ENCODE results near the gene TCF7. TPM values are rescaled to one million over a fixed set of nuclear protein-coding genes. Genes with fewer than 3 reads are reported as not detected.
A peak's percentile ranks its signal among the peaks of the same experiment; 100 is the strongest.

Gene TCF7
- total and polyA plus RNA-seq, 2 donors (not counting 1 experiment from before 2014, with no cell fraction given): 3.1 to 3.3 TPM

GRCh38 chr5:134088291-134088690 is 26.2 kb upstream of the TCF7 start:
- Histone ChIP-seq H2AFZ (ENCODE audit: low read length) (no peak overlapping the region), H3K27ac (ENCODE audit: insufficient read depth, low read length) (no peak overlapping the region)
- peak in 1 of 2 donors; percentile 79 for DNase-seq (ENCODE audit: low read depth in 2 of 2)

GRCh38 chr5:134088994-134089560 is 25.4 kb upstream of the TCF7 start:
- no peak for TF ChIP-seq EZH2 (IDR thresholded peaks at IDR 0.05; ENCODE audit: low read length, missing control alignments)
- no peak for TF ChIP-seq CTCF (conservative IDR thresholded peaks at IDR 0.05 in 1 of 2, IDR thresholded peaks at IDR 0.05 in 1 of 2; ENCODE audit: low read depth in 1 of 2, low read length in 2 of 2)
- Histone ChIP-seq H2AFZ (ENCODE audit: low read length) (no peak overlapping the region), H3K36me3 (ENCODE audit: control insufficient read depth, insufficient read depth, low read length) (no peaks in the 10 kb centered on the region), H3K9ac (ENCODE audit: insufficient read depth, low read length) (no peak overlapping the region), H3K27ac (ENCODE audit: insufficient read depth, low read length) (no peak overlapping the region), H3K4me3 (replicated peaks in 1 of 4; ENCODE audit: control extremely low read depth in 1 of 4, insufficient read depth in 1 of 4, low read depth in 3 of 4, low read length in 4 of 4) (no peak overlapping the region), H3K4me1 (ENCODE audit: control insufficient read depth, extremely low read depth, insufficient read depth, low read length) (no peaks in the 10 kb centered on the region), H3K4me2 (ENCODE audit: extremely low read depth, insufficient read depth, low read length) (no peak overlapping the region), H3K9me3 (ENCODE audit: control insufficient read depth, insufficient read depth, low read depth, low read length) (no peaks in the 10 kb centered on the region), H3K27me3 (ENCODE audit: control insufficient read depth, insufficient read depth, low read length) (peaks cover 23% of the 10 kb centered on the region), H3K79me2 (ENCODE audit: control insufficient read depth, insufficient read depth, low read length) (no peaks in the 10 kb centered on the region), H4K20me1 (ENCODE audit: control insufficient read depth, extremely low read depth, insufficient read depth, low read length) (no peaks in the 10 kb centered on the region)
- DNase-seq (ENCODE audit: low read depth in 2 of 2): no peak

More at GRCh38 chr5:134088291-134088690, 26.2 kb upstream of the TCF7 start:
- Histone ChIP-seq H3K4me3 (replicated peaks in 1 of 4; ENCODE audit: control extremely low read depth in 1 of 4, insufficient read depth in 1 of 4, low read depth in 3 of 4, low read length in 4 of 4) (no peak overlapping the region), H3K79me2 (ENCODE audit: control insufficient read depth, insufficient read depth, low read length) (no peaks in the 10 kb centered on the region), H3K4me1 (ENCODE audit: control insufficient read depth, extremely low read depth, insufficient read depth, low read length) (no peaks in the 10 kb centered on the region), H3K27me3 (ENCODE audit: control insufficient read depth, insufficient read depth, low read length) (peaks cover 23% of the 10 kb centered on the region), H4K20me1 (ENCODE audit: control insufficient read depth, extremely low read depth, insufficient read depth, low read length) (no peaks in the 10 kb centered on the region), H3K36me3 (ENCODE audit: control insufficient read depth, insufficient read depth, low read length) (no peaks in the 10 kb centered on the region), H3K4me2 (ENCODE audit: extremely low read depth, insufficient read depth, low read length) (no peak overlapping the region), H3K9me3 (ENCODE audit: control insufficient read depth, insufficient read depth, low read depth, low read length) (no peaks in the 10 kb centered on the region), H3K9ac (ENCODE audit: insufficient read depth, low read length) (no peak overlapping the region)
- TF ChIP-seq EZH2 (IDR thresholded peaks at IDR 0.05; ENCODE audit: low read length, missing control alignments) (no peak), CTCF (conservative IDR thresholded peaks at IDR 0.05 in 1 of 2, IDR thresholded peaks at IDR 0.05 in 1 of 2; ENCODE audit: low read depth in 1 of 2, low read length in 2 of 2) (no peak)

GRCh38 chr5:134090522-134090921 is 24.0 kb upstream of the TCF7 start:
- no peak overlapping the region for H3K27ac ChIP-seq (ENCODE audit: insufficient read depth, low read length)
- no peak overlapping the region for H2AFZ ChIP-seq (ENCODE audit: low read length)
- no peaks in the 10 kb centered on the region for H3K36me3 ChIP-seq (ENCODE audit: control insufficient read depth, insufficient read depth, low read length)
- no peaks in the 10 kb centered on the region for H3K9me3 ChIP-seq (ENCODE audit: control insufficient read depth, insufficient read depth, low read depth, low read length)
- TF ChIP-seq CTCF (conservative IDR thresholded peaks at IDR 0.05 in 1 of 2, IDR thresholded peaks at IDR 0.05 in 1 of 2; ENCODE audit: low read depth in 1 of 2, low read length in 2 of 2) (no peak), EZH2 (IDR thresholded peaks at IDR 0.05; ENCODE audit: low read length, missing control alignments) (no peak)
- H3K27me3 ChIP-seq (ENCODE audit: control insufficient read depth, insufficient read depth, low read length): peaks cover 24% of the 10 kb centered on the region
- no peak for DNase-seq (ENCODE audit: low read depth in 2 of 2)
- H3K79me2 ChIP-seq (ENCODE audit: control insufficient read depth, insufficient read depth, low read length): no peaks in the 10 kb centered on the region
- no peaks in the 10 kb centered on the region for H3K4me1 ChIP-seq (ENCODE audit: control insufficient read depth, extremely low read depth, insufficient read depth, low read length)
- H4K20me1 ChIP-seq (ENCODE audit: control insufficient read depth, extremely low read depth, insufficient read depth, low read length): no peaks in the 10 kb centered on the region
- no peak overlapping the region for H3K4me2 ChIP-seq (ENCODE audit: extremely low read depth, insufficient read depth, low read length)
- no peak overlapping the region for H3K9ac ChIP-seq (ENCODE audit: insufficient read depth, low read length)
- H3K4me3 ChIP-seq (replicated peaks in 1 of 4; ENCODE audit: control extremely low read depth in 1 of 4, insufficient read depth in 1 of 4, low read depth in 3 of 4, low read length in 4 of 4): no peak overlapping the region

All from fibroblast of lung (primary cell).